Activated CD8-positive, alpha-beta memory T cell treated with anti-CD3 and anti-CD28 coated beads, Interleukin-2, amount 50 U/mL, for 1 hour (primary cell): Measurements from ENCODE around the gene CMYA5.
"Not testable (repeated sequence)": the region's sequence is repeated elsewhere in the genome, so short reads cannot be mapped to it uniquely, and the experiment has no call there.

Experiments
- DNase-seq: peaks from one replicate; pipeline ENCODE4 v3.0.0-alpha.2; 2020; ENCODE audit errors: extremely low read depth

The CMYA5 gene

GRCh38 chr5:79689541-79690466 lies at the start of gene CMYA5:
Gene CMYA5 (plus strand): TSS chr5:79689836. CDS start chr5:79689908, 72 bp downstream.
- no peak for DNase-seq

DNA sequence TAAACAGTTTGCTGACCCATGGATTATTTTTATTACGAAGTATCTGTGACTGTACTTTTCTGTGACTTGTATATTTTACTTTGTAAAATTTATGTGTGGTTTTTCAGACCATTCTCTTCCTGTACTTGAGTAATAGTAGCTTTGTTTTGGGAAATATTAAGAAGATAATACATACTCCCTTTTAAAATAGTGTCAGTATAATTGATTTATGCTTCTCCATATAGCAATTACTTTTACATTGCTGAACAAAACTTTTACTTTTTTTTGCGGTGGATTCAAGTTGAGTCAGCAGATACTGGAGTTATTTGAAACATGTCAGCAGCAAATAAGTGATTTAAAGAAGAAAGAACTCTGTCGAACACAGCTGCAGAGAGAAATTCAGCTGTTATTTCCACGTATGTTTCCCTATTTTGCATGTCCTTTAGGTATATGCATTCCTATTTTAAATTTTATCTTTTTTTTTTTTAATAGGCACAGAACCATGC lies 49.0 kb upstream of the CMYA5 start:
- DNase-seq: no peak

GRCh38 chr5:79641414-79641813 lies 48.2 kb upstream of the CMYA5 start:
- no peak for DNase-seq

GRCh38 chr5:79642210-79642609 lies 47.4 kb upstream of the CMYA5 start:
- no peak for DNase-seq

DNA sequence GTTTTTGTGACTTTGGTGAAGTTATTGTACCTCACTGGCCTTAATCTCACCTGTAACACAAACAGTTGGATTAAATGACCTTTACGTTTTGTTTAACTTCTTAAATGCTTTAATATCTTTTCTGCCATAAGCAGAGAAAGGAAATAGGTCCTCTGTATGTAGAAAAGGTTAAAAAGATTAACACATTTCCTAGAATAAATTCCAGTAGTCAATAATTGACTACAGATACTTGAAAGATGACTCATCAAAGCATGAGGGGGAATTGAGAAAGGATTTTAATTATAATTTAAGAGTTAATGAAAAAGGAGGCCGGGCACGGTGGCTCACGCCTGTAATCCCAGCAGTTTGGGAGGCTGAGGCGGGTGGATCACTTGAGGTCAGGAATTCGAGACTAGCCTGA lies 35.8 kb upstream of the CMYA5 start:
- no peak for DNase-seq

- no peak for DNase-seq
These were observed 26.4 kb upstream of the CMYA5 start for GRCh38 chr5:79663212-79663611.

DNA sequence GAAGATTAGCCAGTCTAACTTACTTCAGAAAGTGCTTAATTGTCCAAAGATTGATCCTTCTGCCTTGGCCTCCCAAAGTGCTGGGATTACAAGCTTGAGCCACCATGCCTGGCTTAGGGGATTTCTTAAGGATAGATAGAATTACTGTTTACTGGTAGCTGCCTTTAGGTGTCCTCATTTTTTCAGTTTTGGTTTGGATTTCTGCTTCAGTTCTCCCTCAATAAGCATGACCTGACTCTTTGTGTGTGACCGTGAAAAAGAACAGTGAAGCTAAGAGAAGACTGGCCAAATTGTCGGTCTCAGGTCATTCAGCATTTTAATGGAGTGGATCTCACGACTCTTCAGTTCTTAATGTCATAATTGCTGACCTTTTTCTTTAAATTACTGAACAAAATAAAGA lies 22.9 kb upstream of the CMYA5 start:
- DNase-seq: no peak

DNA sequence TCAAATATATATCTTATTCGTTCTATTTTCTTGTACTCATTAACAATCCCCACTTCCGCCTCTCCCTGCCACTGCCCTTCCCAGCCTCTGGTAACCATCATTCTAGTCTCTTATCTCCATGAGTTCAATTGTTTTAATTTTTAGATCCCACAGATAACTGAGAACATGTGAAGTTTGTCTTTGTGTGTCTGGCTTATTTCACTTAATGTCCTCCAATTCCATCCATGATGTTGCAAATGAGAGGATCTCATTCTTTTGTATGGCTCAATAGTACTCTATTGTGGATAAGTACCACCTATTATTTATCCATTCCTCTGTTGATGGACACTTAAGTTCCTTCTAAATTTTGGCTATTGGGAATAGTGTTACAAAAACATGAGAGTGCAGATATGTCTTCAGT lies 17.2 kb upstream of the CMYA5 start:
- no peak for DNase-seq

DNA sequence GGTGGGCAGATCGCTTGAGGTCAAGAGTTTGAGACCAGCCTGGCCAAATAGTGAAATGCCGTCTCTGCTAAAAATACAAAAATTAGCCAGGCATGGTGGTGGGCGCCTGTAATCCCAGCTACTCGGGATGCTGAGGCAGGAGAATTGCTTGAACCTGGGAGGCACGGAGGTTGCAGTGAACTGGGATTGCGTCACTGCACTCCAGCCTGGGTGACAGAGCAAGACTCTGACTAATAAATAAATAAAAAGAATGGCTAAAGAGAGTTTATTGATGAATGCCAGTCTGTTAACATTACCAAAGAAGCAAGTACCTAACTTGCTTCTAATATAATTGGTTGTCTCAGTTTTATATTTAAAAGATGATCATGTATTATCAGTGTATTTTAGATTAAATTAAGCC lies 13.3 kb upstream of the CMYA5 start:
- not testable (repeated sequence) for DNase-seq

GRCh38 chr5:79682102-79682501 lies 7.5 kb upstream of the CMYA5 start:
- DNase-seq: not testable (repeated sequence)

DNA sequence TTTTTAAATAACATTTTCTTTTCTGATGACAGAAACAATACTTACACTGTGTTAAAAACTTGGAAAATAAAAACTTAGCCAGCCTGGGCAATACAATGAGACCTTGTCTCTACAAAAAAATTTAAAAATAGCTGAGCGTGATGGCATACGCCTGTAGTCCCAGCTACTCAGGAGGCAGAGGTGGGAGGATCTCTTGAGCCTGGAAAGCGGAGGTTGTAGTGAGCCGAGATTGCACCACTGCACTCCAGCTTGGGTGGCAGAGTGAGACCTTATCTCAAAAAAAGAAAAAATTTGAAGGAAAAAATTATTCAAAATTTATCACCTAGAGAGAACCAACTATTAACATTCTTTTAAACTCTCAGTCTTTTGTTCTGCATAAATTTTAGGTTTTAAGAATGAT lies 4.9 kb upstream of the CMYA5 start:
- no peak for DNase-seq

- no peak for DNase-seq
These were observed 4.0 kb upstream of the CMYA5 start for GRCh38 chr5:79685627-79686026.

- DNase-seq: no peak
These were observed 2.8 kb upstream of the CMYA5 start for GRCh38 chr5:79686799-79687198.

- DNase-seq: no peak
These were observed 1.7 kb upstream of the CMYA5 start for GRCh38 chr5:79687889-79688288.

GRCh38 chr5:79691007-79691406 lies 1.4 kb downstream of the CMYA5 start:
- DNase-seq: no peak

- no peak for DNase-seq
These were observed 3.0 kb downstream of the CMYA5 start for GRCh38 chr5:79692596-79692995.

- no peak for DNase-seq
These were observed 4.5 kb downstream of the CMYA5 start for GRCh38 chr5:79694183-79694582.

- DNase-seq: no peak
These were observed 5.0 kb downstream of the CMYA5 start for GRCh38 chr5:79694652-79695051.

DNA sequence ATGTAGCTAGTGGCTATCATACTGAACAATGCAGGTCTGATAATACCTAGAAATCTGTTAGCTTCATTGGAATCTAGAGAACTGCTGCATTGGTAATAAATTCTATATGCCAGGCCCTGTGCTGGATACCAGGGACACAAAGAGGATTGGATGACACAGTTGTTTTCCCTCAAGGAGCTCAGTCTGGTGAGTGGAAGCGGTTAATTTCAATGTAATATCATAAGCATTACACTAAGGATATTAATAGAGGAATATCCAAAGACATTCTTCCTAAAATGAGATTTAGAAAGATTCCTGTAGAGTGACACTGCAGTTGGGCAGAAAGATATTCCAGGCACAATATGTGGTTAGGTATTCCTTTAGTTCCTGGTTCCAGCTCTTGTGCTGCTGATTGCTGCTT lies 5.9 kb downstream of the CMYA5 start:
- DNase-seq: no peak

- DNase-seq: no peak
These were observed 7.9 kb downstream of the CMYA5 start for GRCh38 chr5:79697222-79698170.

DNA sequence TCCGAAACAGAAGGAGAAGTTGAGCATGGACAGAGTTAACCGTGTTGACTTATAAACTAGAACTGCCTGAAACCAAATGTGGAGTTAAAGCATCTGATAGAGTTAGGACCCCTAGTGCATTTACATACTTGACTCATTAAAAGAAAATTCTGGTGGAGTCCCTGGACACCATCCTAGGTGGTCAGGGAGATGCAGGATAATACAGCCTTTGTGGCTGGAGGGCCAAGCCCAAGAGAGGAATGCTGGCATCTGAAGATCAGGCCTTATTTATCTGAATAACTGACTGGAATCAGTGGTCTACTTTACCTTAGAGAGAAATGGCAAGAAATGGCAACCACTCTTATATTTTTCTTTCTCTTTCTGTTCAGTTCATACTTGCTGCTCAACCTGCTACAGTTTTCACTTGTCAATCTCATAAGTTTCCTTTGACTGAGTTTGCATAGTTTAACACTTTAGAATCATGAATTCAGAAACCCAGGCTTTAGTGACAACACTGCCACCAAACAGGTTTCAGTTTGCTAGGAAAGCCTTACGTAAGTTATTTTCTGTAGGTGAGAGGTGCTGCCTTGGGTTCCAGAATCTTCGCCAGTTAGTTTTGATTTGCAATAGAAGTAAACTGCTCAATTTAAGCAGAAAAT lies 10.2 kb downstream of the CMYA5 start:
- DNase-seq: no peak
